Measurements from ENCODE around the gene AP1G1. TPM values are rescaled to one million over a fixed set of nuclear protein-coding genes. Genes with fewer than 3 reads are reported as not detected.

AP1G1 gene
- polyA plus RNA-seq, 1 experiment, result 90.6 TPM

GRCh38 chr16:71734511-71734910 lies 74.1 kb downstream of the AP1G1 start:
- ChIA-PET CTCF (no interaction called here), POLR2A (no interaction called here)
- Histone ChIP-seq H3K4me3 (ENCODE audit: low read depth, low read length) (no peak overlapping the region), H3K27ac (ENCODE audit: low read depth, low read length) (no peak overlapping the region), H3K27me3 (ENCODE audit: control insufficient read depth, insufficient read depth, low read length) (no peaks in the 10 kb centered on the region), H3K9me3 (ENCODE audit: control insufficient read depth, insufficient read depth, low read length) (no peaks in the 10 kb centered on the region)
- no peak for DNase-seq (ENCODE audit: low read depth, low spot score)
- TF ChIP-seq CTCF (IDR thresholded peaks at IDR 0.05; ENCODE audit: low read depth, low read length), result no peak

GRCh38 chr16:71732587-71732986 lies 76.0 kb downstream of the AP1G1 start:
- ChIA-PET CTCF (interaction anchor here (1.8 to 2.0 kb wide), 2 partner anchors 149 to 229 kb away, joined by 5 to 6 read pairs; no protein-coding TSS in a partner anchor), POLR2A (no interaction called here)
- H3K9me3 ChIP-seq (ENCODE audit: control insufficient read depth, insufficient read depth, low read length), result no peaks in the 10 kb centered on the region
- H3K27ac ChIP-seq (ENCODE audit: low read depth, low read length), result no peak overlapping the region
- DNase-seq (ENCODE audit: low read depth, low spot score), result no peak
- no peak overlapping the region for H3K4me3 ChIP-seq (ENCODE audit: low read depth, low read length)
- TF ChIP-seq CTCF (IDR thresholded peaks at IDR 0.05; ENCODE audit: low read depth, low read length), result no peak
- no peaks in the 10 kb centered on the region for H3K27me3 ChIP-seq (ENCODE audit: control insufficient read depth, insufficient read depth, low read length)

- TF ChIP-seq CTCF (IDR thresholded peaks at IDR 0.05; ENCODE audit: low read depth, low read length), result no peak
- CTCF ChIA-PET, result interaction anchor here (1.3 kb wide), 1 partner anchor 234 kb away, joined by 4 read pairs; no protein-coding TSS in a partner anchor
- H3K27me3 ChIP-seq (ENCODE audit: control insufficient read depth, insufficient read depth, low read length), result no peaks in the 10 kb centered on the region
- POLR2A ChIA-PET, result no interaction called here
- no peak for DNase-seq (ENCODE audit: low read depth, low spot score)
- no peak overlapping the region for H3K4me3 ChIP-seq (ENCODE audit: low read depth, low read length)
- no peak overlapping the region for H3K27ac ChIP-seq (ENCODE audit: low read depth, low read length)
- no peaks in the 10 kb centered on the region for H3K9me3 ChIP-seq (ENCODE audit: control insufficient read depth, insufficient read depth, low read length)
These were observed 80.9 kb downstream of the AP1G1 start for GRCh38 chr16:71727551-71728324.

GRCh38 chr16:71726476-71727315 lies 81.9 kb downstream of the AP1G1 start:
- H3K4me3 ChIP-seq (ENCODE audit: low read depth, low read length), result no peak overlapping the region

More at GRCh38 chr16:71726476-71727315, 81.9 kb downstream of the AP1G1 start:
- CTCF ChIA-PET, result no interaction called here
- Histone ChIP-seq H3K9me3 (ENCODE audit: control insufficient read depth, insufficient read depth, low read length) (no peaks in the 10 kb centered on the region), H3K27me3 (ENCODE audit: control insufficient read depth, insufficient read depth, low read length) (no peaks in the 10 kb centered on the region), H3K27ac (ENCODE audit: low read depth, low read length) (no peak overlapping the region)
- DNase-seq (ENCODE audit: low read depth, low spot score), result no peak
- POLR2A ChIA-PET, result no interaction called here
- TF ChIP-seq CTCF (IDR thresholded peaks at IDR 0.05; ENCODE audit: low read depth, low read length), result no peak
